GM12801 (cell line): ENCODE results near the gene CLEC16A.

ENCODE experiments used
- CTCF ChIP-seq: IDR thresholded peaks from one replicate; pipeline ENCODE4 v1.5.1; 2011; ENCODE audit warnings: control low read depth; ENCODE audit not compliant: insufficient read length; ENCODE audit errors: extremely low read depth

CLEC16A gene

GRCh38 chr16:11207646-11208045 lies 263.3 kb downstream of the CLEC16A start:
- TF ChIP-seq CTCF, result no peak

- TF ChIP-seq CTCF, result no peak
These were observed 264.7 kb downstream of the CLEC16A start for GRCh38 chr16:11208916-11209665.

- TF ChIP-seq CTCF, result no peak
These were observed 265.9 kb downstream of the CLEC16A start for GRCh38 chr16:11210260-11210659.

GRCh38 chr16:11211061-11211976 lies 267.0 kb downstream of the CLEC16A start:
- no peak for TF ChIP-seq CTCF

GRCh38 chr16:11211977-11212797 lies 267.8 kb downstream of the CLEC16A start:
- TF ChIP-seq CTCF, result no peak

GRCh38 chr16:11212798-11213196 lies 268.4 kb downstream of the CLEC16A start:
- no peak for TF ChIP-seq CTCF

- no peak for TF ChIP-seq CTCF
These were observed 269.0 kb downstream of the CLEC16A start for GRCh38 chr16:11213373-11213772.
